ENCODE data around the gene CEPT1.

CEPT1 gene

GRCh38 chr1:111192658-111193519 is 52.9 kb downstream of the CEPT1 start:
- peak; percentile 84 for DNase-seq (ENCODE audit: low spot score)

- DNase-seq (ENCODE audit: low spot score) = peak; percentile 61
These were observed 53.9 kb downstream of the CEPT1 start for GRCh38 chr1:111193712-111194480.

GRCh38 chr1:111195002-111195684 is 55.1 kb downstream of the CEPT1 start:
- DNase-seq (ENCODE audit: low spot score) = no peak

GRCh38 chr1:111196213-111196612 is 56.2 kb downstream of the CEPT1 start:
- no peak for DNase-seq (ENCODE audit: low spot score)

- no peak for DNase-seq (ENCODE audit: low spot score)
These were observed 57.7 kb downstream of the CEPT1 start for GRCh38 chr1:111197598-111198284.

GRCh38 chr1:111198836-111199235 is 58.8 kb downstream of the CEPT1 start:
- DNase-seq (ENCODE audit: low spot score) = no peak

- DNase-seq (ENCODE audit: low spot score) = no peak
These were observed 59.3 kb downstream of the CEPT1 start for GRCh38 chr1:111199329-111199728.

GRCh38 chr1:111199881-111200801 is 60.1 kb downstream of the CEPT1 start, which contains the start of gene DENND2D:
Gene DENND2D, minus strand, starts transcription at chr1:111200646. Its CDS starts 187 bp downstream, at chr1:111200459.
- DNase-seq (ENCODE audit: low spot score) = peak; percentile 48

- DNase-seq (ENCODE audit: low spot score) = no peak
These were observed 60.8 kb downstream of the CEPT1 start for GRCh38 chr1:111200802-111201161.

GRCh38 chr1:111201275-111202090 is 61.5 kb downstream of the CEPT1 start:
- DNase-seq (ENCODE audit: low spot score) = no peak

GRCh38 chr1:111202366-111202706 is 62.3 kb downstream of the CEPT1 start:
- DNase-seq (ENCODE audit: low spot score) = peak; percentile 16

GRCh38 chr1:111202707-111203623 is 62.9 kb downstream of the CEPT1 start:
- DNase-seq (ENCODE audit: low spot score) = peak; percentile 55

GRCh38 chr1:111203681-111204200 is 63.7 kb downstream of the CEPT1 start:
- peak; percentile 89 for DNase-seq (ENCODE audit: low spot score)

- peak; percentile 68 for DNase-seq (ENCODE audit: low spot score)
These were observed 64.4 kb downstream of the CEPT1 start for GRCh38 chr1:111204201-111204982.

- DNase-seq (ENCODE audit: low spot score) = no peak
These were observed 65.1 kb downstream of the CEPT1 start for GRCh38 chr1:111204983-111205713.

GRCh38 chr1:111205714-111206050 is 65.7 kb downstream of the CEPT1 start:
- DNase-seq (ENCODE audit: low spot score) = no peak

GRCh38 chr1:111208921-111209320 is 68.9 kb downstream of the CEPT1 start:
- peak; percentile 23 for DNase-seq (ENCODE audit: low spot score)
